HepG2 (cell line): Measurements from ENCODE around the gene RAB11FIP2.

ENCODE experiments used
- POLR2A ChIP-seq, 2 experiments: IDR thresholded peaks; 2 replicates each; pipeline ENCODE4 v1.6.1; 2011; ENCODE audit warnings: low read depth in 2 of 2, low read length in 2 of 2, mild to moderate bottlenecking in 1 of 2, moderate library complexity in 1 of 2; ENCODE audit not compliant: insufficient read depth in 1 of 2
- ZKSCAN1 ChIP-seq: fragments of 150-350 bp; IDR thresholded peaks from 2 replicates; pipeline ENCODE4 v1.6.1; 2014; ENCODE audit warnings: low read length
- ZNF770 ChIP-seq: sonication (generic); formaldehyde crosslinking; IDR thresholded peaks from 2 replicates; pipeline ENCODE4 v1.5.0; 2020; ENCODE audit warnings: mild to moderate bottlenecking, missing genetic modification reagents

GRCh38 chr10:118034791-118035261 lies 11.9 kb downstream of the RAB11FIP2 start:
- TF ChIP-seq POLR2A (IDR thresholded peaks at IDR 0.05; ENCODE audit: insufficient read depth in 1 of 2, low read depth in 2 of 2, low read length in 2 of 2) (no peak), ZNF770 (no peak), ZKSCAN1 (no peak)
